Tibial nerve (tissue), 3 donors: ENCODE results near the gene NMT1.

Source experiments
- CTCF ChIP-seq, 5 experiments: fragments of 200-600 bp in 3 of 5; fragments of 450-650 bp in 2 of 5; sonication (generic) in 3 of 5; IDR thresholded peaks; one replicate each; pipeline ENCODE4 v1.5.1; 2016 to 2019; ENCODE audit warnings: antibody characterized with exemption in 5 of 5, mild to moderate bottlenecking in 3 of 5, moderate library complexity in 2 of 5
- POLR2A ChIP-seq, 2 donors: fragments of 450-650 bp; IDR thresholded peaks; one replicate each; pipeline ENCODE4 v1.6.1; 2017; ENCODE audit warnings: antibody characterized with exemption in 2 of 2, mild to moderate bottlenecking in 2 of 2, moderate library complexity in 2 of 2

- no peak for TF ChIP-seq CTCF (IDR thresholded peaks at IDR 0.05)
- no peak for TF ChIP-seq POLR2A (IDR thresholded peaks at IDR 0.05)
These were observed 26.5 kb upstream of the NMT1 start for GRCh38 chr17:45034599-45034998.
